K562 (cell line): ENCODE data around the gene FUT2. TPM values are rescaled to one million over a fixed set of nuclear protein-coding genes. Genes with fewer than 3 reads are reported as not detected.

ENCODE experiments used
- ATAC-seq: fragments of 200-7000 bp; cut with Tn5 transposase; 3 replicates; pipeline ENCODE4 v1.9.1; 2020; ENCODE audit warnings: moderate library complexity
- BruUV-seq: library from RNA; stranded (reverse); fragments of 400-500 nt; replicated peaks from 2 replicates; lab custom pipeline; 2021; lab: Mats Ljungman, UMichigan
- CTCF ChIA-PET: fragments of 300-600 bp; formaldehyde crosslinking; extraction: SDS; loops from one replicate; lab custom pipeline; 2021; ENCODE audit warnings: low intra/inter-chr PET ratio; lab: Yijun Ruan, JAX
- POLR2A ChIA-PET: fragments of 300-600, 350-650 bp; sonication (Branson Sonifier 250); formaldehyde crosslinking; extraction: SDS; loops from one replicate; lab custom pipeline; 2021; ENCODE audit warnings: antibody characterized with exemption, inconsistent platforms; lab: Yijun Ruan, JAX
- DNase-seq, 4 experiments: peaks; one replicate each; pipeline versions ENCODE4 v3.0.0 to v3.0.0-alpha.2; 2011 to 2018; ENCODE audit warnings: low spot score in 3 of 4, mixed read lengths in 3 of 4; ENCODE audit errors: extremely low read depth in 1 of 4
- FAIRE-seq: peaks from 2 replicates; lab custom pipeline; 2011; peaks lifted over from hg19 to GRCh38; lab: Jason Lieb, UNC
- H2AFZ ChIP-seq: 2 replicates; pipeline ENCODE4 v1.6.0; 2011; ENCODE audit warnings: low read depth, low read length, control low read depth, inconsistent platforms
- H3K27ac ChIP-seq: fragments of 200-600 bp; 3 replicates; pipeline ENCODE4 v1.8.0; 2011; ENCODE audit warnings: low read depth, mild to moderate bottlenecking, control low read depth, inconsistent platforms, low read length, moderate library complexity, mixed read lengths; ENCODE audit errors: extremely low read depth
- H3K27me3 ChIP-seq, 2 experiments: fragments of 300-600 bp in 1 of 2; 2 replicates in 1 of 2; 3 replicates in 1 of 2; pipeline versions ENCODE4 v1.6.0 to v1.8.0; 2011; ENCODE audit warnings: inconsistent platforms in 2 of 2, low read length in 2 of 2, mild to moderate bottlenecking in 1 of 2, mixed read lengths in 1 of 2, moderate library complexity in 1 of 2; ENCODE audit not compliant: control insufficient read depth in 2 of 2, insufficient read depth in 2 of 2
- H3K36me3 ChIP-seq: fragments of 300-600 bp; 3 replicates; pipeline ENCODE4 v1.8.0; 2011; ENCODE audit warnings: mild to moderate bottlenecking, low read length, inconsistent platforms; ENCODE audit not compliant: control insufficient read depth, insufficient read depth
- H3K4me1 ChIP-seq, 2 experiments: fragments of 200-600 bp in 1 of 2; replicated peaks in 1 of 2; 2 replicates in 1 of 2; 3 replicates in 1 of 2; pipeline versions ENCODE4 v1.5.1 to v1.8.0; 2011; ENCODE audit warnings: inconsistent platforms in 2 of 2, low read length in 2 of 2, mild to moderate bottlenecking in 1 of 2, mixed read lengths in 1 of 2, moderate library complexity in 1 of 2; ENCODE audit not compliant: control insufficient read depth in 2 of 2, insufficient read depth in 2 of 2
- H3K4me2 ChIP-seq: 2 replicates; pipeline ENCODE4 v1.6.1; 2011; ENCODE audit warnings: low read length, control low read depth, inconsistent platforms, mixed read lengths; ENCODE audit not compliant: insufficient read depth
- H3K4me3 ChIP-seq: fragments of 200-600 bp; sonication (generic), shearing (Covaris generic); 2 replicates; pipeline ENCODE4 v1.5.1; 2016; ENCODE audit warnings: control low read depth, inconsistent platforms
- H3K79me2 ChIP-seq: fragments of 200-600 bp; 3 replicates; pipeline ENCODE4 v1.8.0; 2011; ENCODE audit warnings: low read length, inconsistent platforms; ENCODE audit not compliant: control insufficient read depth, insufficient read depth
- H3K9ac ChIP-seq, 2 experiments: 2 replicates each; pipeline versions ENCODE4 v1.6.0 to v1.6.1; 2011; ENCODE audit warnings: low read depth in 2 of 2, low read length in 2 of 2, control low read depth in 1 of 2, inconsistent platforms in 1 of 2, mild to moderate bottlenecking in 1 of 2, mixed read lengths in 1 of 2; ENCODE audit not compliant: insufficient read depth in 1 of 2
- H3K9me1 ChIP-seq: one replicate; pipeline ENCODE4 v1.6.0; 2011; ENCODE audit warnings: inconsistent platforms, mild to moderate bottlenecking, low read length, moderate library complexity; ENCODE audit not compliant: control insufficient read depth, insufficient read depth
- H3K9me3 ChIP-seq: replicated peaks from 2 replicates; pipeline ENCODE4 v1.5.1; 2011; ENCODE audit warnings: low read depth, low read length, inconsistent platforms; ENCODE audit not compliant: control insufficient read depth, insufficient read depth
- H4K20me1 ChIP-seq: replicated peaks from 2 replicates; pipeline ENCODE4 v1.6.1; 2011; ENCODE audit warnings: low read length, inconsistent platforms, mixed read lengths; ENCODE audit not compliant: control insufficient read depth, insufficient read depth
- EP400 ChIP-seq: fragments of 450-650 bp; IDR thresholded peaks from 2 replicates; pipeline ENCODE4 v1.6.1; 2017; ENCODE audit warnings: antibody characterized with exemption, mild to moderate bottlenecking, moderate library complexity
- HMG20A ChIP-seq: fragments of 450-650 bp; formaldehyde crosslinking; conservative IDR thresholded peaks from 2 replicates; pipeline ENCODE4 v1.4.0; 2020; ENCODE audit warnings: mild to moderate bottlenecking, mixed read lengths
- HNRNPLL ChIP-seq: fragments of 200-400 bp; formaldehyde crosslinking; IDR thresholded peaks from 2 replicates; pipeline ENCODE4 v1.6.1; 2017; ENCODE audit warnings: low read length, low read depth, mild to moderate bottlenecking; ENCODE audit not compliant: poor library complexity, severe bottlenecking
- L3MBTL2 ChIP-seq: fragments of 450-650 bp; IDR thresholded peaks from 2 replicates; pipeline ENCODE4 v1.6.1; 2016; ENCODE audit warnings: mild to moderate bottlenecking, moderate library complexity
- NR2C2 ChIP-seq, 2 experiments: fragments of 200-800 bp in 1 of 2; sonication (Bioruptor generic) in 1 of 2; sonication (generic) in 1 of 2; formaldehyde crosslinking in 1 of 2; IDR thresholded peaks; 2 replicates each; pipeline versions ENCODE4 v1.6.1 to v1.8.0; 2016 to 2022; ENCODE audit warnings: mild to moderate bottlenecking in 1 of 2, missing compliant biosample characterization in 1 of 2, missing genetic modification characterization in 1 of 2, missing genetic modification reagents in 1 of 2
- RAD21 ChIP-seq, 2 experiments: fragments of 250-450 bp in 1 of 2; fragments of 450-650 bp in 1 of 2; sonication (Bioruptor Pico) in 1 of 2; formaldehyde crosslinking in 1 of 2; IDR thresholded peaks in 1 of 2; conservative IDR thresholded peaks in 1 of 2; 2 replicates each; pipeline versions ENCODE4 v1.4.0 to v1.8.0; 2020 to 2022; ENCODE audit warnings: mild to moderate bottlenecking in 2 of 2, moderate library complexity in 1 of 2
- RBM15 ChIP-seq: fragments of 200-400 bp; formaldehyde crosslinking; IDR thresholded peaks from 2 replicates; pipeline ENCODE4 v1.6.1; 2018; ENCODE audit warnings: mild to moderate bottlenecking, low read length, moderate library complexity; ENCODE audit not compliant: insufficient read depth
- SIN3A ChIP-seq, 2 experiments: fragments of 150-350 bp in 1 of 2; IDR thresholded peaks; 2 replicates each; pipeline ENCODE4 v1.6.1; 2011 to 2016; ENCODE audit warnings: borderline replicate concordance in 2 of 2, low read depth in 2 of 2, low read length in 2 of 2, mild to moderate bottlenecking in 2 of 2, moderate library complexity in 2 of 2; ENCODE audit not compliant: control insufficient read depth in 1 of 2
- ZBTB7A ChIP-seq: IDR thresholded peaks from 2 replicates; pipeline ENCODE4 v1.6.1; 2011; ENCODE audit warnings: low read depth, mild to moderate bottlenecking, low read length, moderate library complexity, borderline replicate concordance; ENCODE audit not compliant: control insufficient read depth
- WGBS: fragments of 100-300 bp; shearing (Covaris generic); methylation state at CpG from one replicate; pipeline ENCODE4 v1.1.6; 2016; ENCODE audit warnings: low coverage, mixed read lengths; ENCODE audit not compliant: insufficient coverage; ENCODE audit errors: missing lambda C conversion rate; 5-methylcytosine and 5-hydroxymethylcytosine counted together
- in situ Hi-C: fragments of 300-500 bp; cut with MboI; formaldehyde crosslinking; loops from 4 replicates; pipeline ENCODE4 v1.15.0; 2018; ENCODE audit warnings: inconsistent platforms, mixed read lengths
- intact Hi-C: fragments of 100-400 bp; cut with micrococcal nuclease; formaldehyde crosslinking; loops from 2 replicates; pipeline ENCODE4 v1.14.2; 2022
- polyA plus RNA-seq, 8 experiments: library from polyadenylated mRNA; depleted of rRNA in 4 of 8; stranded (reverse) in 5 of 8; unstranded in 3 of 8; fragments of >200 nt; fragmentation: Nextera tagmentation in 2 of 8; fragmentation: Illumina TruSeq in 1 of 8; extraction: Ambion mirVana in 2 of 8; extraction: Trizol in 1 of 8; gene quantifications; 2 replicates each; pipeline versions ENCODE4 v1.2.1 to v1.2.3, GENCODE V29; 2011 to 2014; ENCODE audit warnings: inconsistent platforms in 1 of 8, missing spikeins in 1 of 8
- total RNA-seq, 7 experiments: library from RNA; depleted of rRNA in 6 of 7; stranded (reverse); fragments of >200 nt in 6 of 7; fragmentation: Illumina TruSeq in 2 of 7; extraction: Trizol in 2 of 7; gene quantifications; 2 replicates each; pipeline versions ENCODE4 v1.2.1 to v1.2.3, GENCODE V29; 2011 to 2021; ENCODE audit warnings: low replicate concordance in 1 of 7
- TF ChIP-seq, protein P1 (sequence below): sonication (generic); formaldehyde crosslinking; IDR thresholded peaks from 2 replicates; pipeline ENCODE4 v1.8.1; 2023; ENCODE audit warnings: mild to moderate bottlenecking, missing genetic modification reagents, moderate library complexity
- TF ChIP-seq, protein P2 (sequence below): fragments of 450-650 bp; IDR thresholded peaks from 2 replicates; pipeline ENCODE4 v1.6.1; 2014; ENCODE audit warnings: low read depth, mild to moderate bottlenecking, moderate library complexity, borderline replicate concordance

Gene FUT2
- total and polyA plus RNA-seq, 9 of the 15 experiments (the other 6 are each of a cell fraction or from before 2014, with no cell fraction given) = 0.03 to 0.04 TPM; not detected in 7

DNA sequence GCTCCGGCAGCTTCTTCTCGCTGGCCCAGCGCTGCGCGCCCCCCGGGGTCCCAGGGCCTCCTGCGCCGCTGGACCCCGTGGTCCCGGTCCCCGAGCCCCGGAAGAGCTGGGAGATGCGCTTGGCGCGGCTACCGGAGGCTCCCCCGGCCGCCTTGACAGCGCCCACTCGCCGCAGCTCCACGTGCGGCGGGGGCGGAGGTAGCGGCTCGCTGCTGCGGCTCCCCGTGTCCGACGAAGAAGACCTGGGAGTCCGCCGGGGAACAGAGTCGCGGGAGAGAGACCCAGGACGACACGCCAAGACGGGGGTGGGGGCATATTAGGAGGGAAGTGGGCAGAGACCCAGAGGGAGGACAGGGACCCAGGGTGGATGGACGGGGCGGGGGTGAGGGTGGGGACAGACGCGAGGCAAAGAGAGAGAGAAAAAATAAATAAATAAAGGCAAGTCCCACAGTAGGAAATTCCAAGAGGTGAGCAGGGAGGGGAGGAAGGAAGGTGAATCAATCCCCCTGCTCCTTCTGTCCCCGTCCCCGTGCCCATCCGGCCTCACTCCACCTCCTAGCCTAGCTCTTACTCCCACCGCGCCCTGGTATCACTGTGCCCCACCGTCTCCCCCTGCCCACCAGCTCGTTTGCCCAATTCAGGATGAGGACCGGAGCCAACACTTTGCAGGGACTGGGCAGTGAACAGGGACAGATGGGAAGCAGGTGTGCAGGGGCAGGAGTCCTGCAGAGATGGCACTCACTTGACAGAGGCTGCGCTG lies 43.8 kb downstream of the FUT2 start:
- CTCF ChIA-PET = interaction anchor here (0.6 to 1.6 kb wide), 4 partner anchors 44 to 102 kb away, joined by 3 to 5 read pairs (median 4); partner anchors contain the start of genes DBP and FUT2
- Histone ChIP-seq H3K79me2 (peaks cover 8% of the 10 kb centered on the region; the same call in 2 of the 3 replicates), H2AFZ (peak overlapping the region; percentile 89), H3K4me3 (peak overlapping the region; percentile 53), H3K27ac (peak overlapping the region; percentile 80), H3K9me3 (no peaks in the 10 kb centered on the region), H4K20me1 (no peaks in the 10 kb centered on the region), H3K27me3 (no peaks in the 10 kb centered on the region), H3K4me2 (peak overlapping the region; percentile 89), H3K9me1 (peaks cover 3% of the 10 kb centered on the region), H3K4me1 (peaks cover 43 to 56% of the 10 kb centered on the region in 2 experiments), H3K9ac (peak overlapping the region; percentile 68 to 95), H3K36me3 (no peaks in the 10 kb centered on the region)
- intact Hi-C loops (loop anchor here (2.0 to 5.0 kb wide), 2 partner anchors 41 to 92 kb away; partner anchors contain the start of gene CA11), in situ Hi-C loops (loop anchor here (5.0 kb wide), 1 partner anchor 92 kb away; the partner anchor contains the start of gene CA11)
- POLR2A ChIA-PET = interaction anchor here (0.6 to 1.7 kb wide), 8 partner anchors 8 to 135 kb away, joined by 3 to 10 read pairs (median 6); partner anchors contain the start of genes IZUMO1, RPL18 and SPHK2
- DNase-seq (peak in 3 of 4 experiments; percentile 48 to 54 (median 48)), ATAC-seq (no peak), FAIRE-seq (no peak)
- 14% methylated on average over 43 of the region's 51 CpGs for WGBS
- BruUV-seq = TSS peak; percentile 79
- TF ChIP-seq, protein P1, sequence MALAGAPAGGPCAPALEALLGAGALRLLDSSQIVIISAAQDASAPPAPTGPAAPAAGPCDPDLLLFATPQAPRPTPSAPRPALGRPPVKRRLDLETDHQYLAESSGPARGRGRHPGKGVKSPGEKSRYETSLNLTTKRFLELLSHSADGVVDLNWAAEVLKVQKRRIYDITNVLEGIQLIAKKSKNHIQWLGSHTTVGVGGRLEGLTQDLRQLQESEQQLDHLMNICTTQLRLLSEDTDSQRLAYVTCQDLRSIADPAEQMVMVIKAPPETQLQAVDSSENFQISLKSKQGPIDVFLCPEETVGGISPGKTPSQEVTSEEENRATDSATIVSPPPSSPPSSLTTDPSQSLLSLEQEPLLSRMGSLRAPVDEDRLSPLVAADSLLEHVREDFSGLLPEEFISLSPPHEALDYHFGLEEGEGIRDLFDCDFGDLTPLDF (CRISPR knock-in tag) = no peak
- TF ChIP-seq, protein P2, sequence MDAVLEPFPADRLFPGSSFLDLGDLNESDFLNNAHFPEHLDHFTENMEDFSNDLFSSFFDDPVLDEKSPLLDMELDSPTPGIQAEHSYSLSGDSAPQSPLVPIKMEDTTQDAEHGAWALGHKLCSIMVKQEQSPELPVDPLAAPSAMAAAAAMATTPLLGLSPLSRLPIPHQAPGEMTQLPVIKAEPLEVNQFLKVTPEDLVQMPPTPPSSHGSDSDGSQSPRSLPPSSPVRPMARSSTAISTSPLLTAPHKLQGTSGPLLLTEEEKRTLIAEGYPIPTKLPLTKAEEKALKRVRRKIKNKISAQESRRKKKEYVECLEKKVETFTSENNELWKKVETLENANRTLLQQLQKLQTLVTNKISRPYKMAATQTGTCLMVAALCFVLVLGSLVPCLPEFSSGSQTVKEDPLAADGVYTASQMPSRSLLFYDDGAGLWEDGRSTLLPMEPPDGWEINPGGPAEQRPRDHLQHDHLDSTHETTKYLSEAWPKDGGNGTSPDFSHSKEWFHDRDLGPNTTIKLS = 0 out of 2 replicates have a peak, but pooled peaks have one; percentile 63
- TF ChIP-seq RBM15 (no peak), HMG20A (CRISPR knock-in tag) (no peak), SIN3A (IDR thresholded peaks at IDR 0.05; ENCODE audit: borderline replicate concordance in 2 of 2, control insufficient read depth in 1 of 2, low read depth in 2 of 2, low read length in 2 of 2) (peak in 1 of 2 experiments; percentile 62; a peak in 1 of 4 replicates), RAD21 (CRISPR knock-in tag; conservative IDR thresholded peaks at IDR 0.05 in 1 of 2, IDR thresholded peaks at IDR 0.05 in 1 of 2) (no peak), EP400 (peak; percentile 12; the same call in 1 of the 2 replicates), HNRNPLL (peak; percentile 14), L3MBTL2 (peak; percentile 85; the same call in 1 of the 2 replicates), ZBTB7A (peak; percentile 3; the same call in 1 of the 2 replicates), NR2C2 (CRISPR knock-in tag; IDR thresholded peaks at IDR 0.05) (no peak), NR2C2 (tag; IDR thresholded peaks at IDR 0.05) (peak; percentile 29; the same call in 1 of the 2 replicates)
